IMR-90 (cell line): ENCODE measurements around the gene FOSL1. TPM values are rescaled to one million over a fixed set of nuclear protein-coding genes. Genes with fewer than 3 reads are reported as not detected.

Experiments used
- ATAC-seq: fragments of 200-7000 bp; cut with Tn5 transposase; 2 replicates; pipeline ENCODE4 v1.9.1; 2020; ENCODE audit warnings: low read depth, mild to moderate bottlenecking, moderate library complexity
- BruUV-seq: library from RNA; stranded (reverse); fragments of 400-500 nt; replicated peaks from 2 replicates; lab custom pipeline; 2021; lab: Mats Ljungman, UMichigan
- CTCF ChIA-PET: fragments of 300-600 bp; formaldehyde crosslinking; extraction: SDS; loops from one replicate; lab custom pipeline; 2021; ENCODE audit warnings: antibody characterized with exemption; lab: Yijun Ruan, JAX
- POLR2A ChIA-PET: fragments of 300-600 bp; sonication (Branson Sonifier 250); formaldehyde crosslinking; loops from one replicate; lab custom pipeline; 2022; ENCODE audit warnings: antibody characterized with exemption; ENCODE audit not compliant: unreplicated experiment; lab: Charles Lee
- DNase-seq: peaks from one replicate; pipeline ENCODE4 v3.0.0; 2013
- H2AFZ ChIP-seq: replicated peaks from 2 replicates; pipeline ENCODE3; 2013; ENCODE audit warnings: low read length, mild to moderate bottlenecking; ENCODE audit not compliant: poor library complexity
- H2AK5ac ChIP-seq: 2 replicates; pipeline ENCODE4 v1.6.1; 2013; ENCODE audit warnings: low read depth, low read length, inconsistent platforms
- H2AK9ac ChIP-seq: replicated peaks from 2 replicates; pipeline ENCODE3; 2013; ENCODE audit warnings: mild to moderate bottlenecking, low read depth, low read length, moderate library complexity; ENCODE audit not compliant: poor library complexity
- H2BK120ac ChIP-seq: 2 replicates; pipeline ENCODE4 v1.6.1; 2013; ENCODE audit warnings: low read depth, low read length, inconsistent platforms
- H2BK15ac ChIP-seq: 3 replicates; pipeline ENCODE4 v1.6.1; 2013; ENCODE audit warnings: low read depth, low read length, inconsistent platforms
- H2BK20ac ChIP-seq: 2 replicates; pipeline ENCODE4 v1.6.1; 2013; ENCODE audit warnings: low read depth, mild to moderate bottlenecking, inconsistent platforms, low read length, moderate library complexity
- H2BK5ac ChIP-seq: 2 replicates; pipeline ENCODE4 v1.6.1; 2013; ENCODE audit warnings: mild to moderate bottlenecking, low read depth, low read length, inconsistent platforms; ENCODE audit not compliant: poor library complexity, severe bottlenecking
- H3K14ac ChIP-seq: replicated peaks from 2 replicates; pipeline ENCODE4 v1.6.1; 2013; ENCODE audit warnings: low read depth, low read length, inconsistent platforms
- H3K18ac ChIP-seq: 2 replicates; pipeline ENCODE4 v1.6.1; 2013; ENCODE audit warnings: low read depth, low read length, control low read depth
- H3K23ac ChIP-seq: 2 replicates; pipeline ENCODE4 v1.6.1; 2013; ENCODE audit warnings: low read depth, low read length, inconsistent platforms
- H3K27ac ChIP-seq: 2 replicates; pipeline ENCODE4 v1.5.1; 2013; ENCODE audit warnings: mild to moderate bottlenecking, control low read depth, low read length; ENCODE audit not compliant: insufficient read depth
- H3K27me3 ChIP-seq: 2 replicates; pipeline ENCODE4 v1.6.1; 2013; ENCODE audit warnings: low read length; ENCODE audit not compliant: control insufficient read depth, insufficient read depth
- H3K36me3 ChIP-seq: 2 replicates; pipeline ENCODE4 v1.6.1; 2013; ENCODE audit warnings: low read length, mixed read lengths; ENCODE audit not compliant: control insufficient read depth, insufficient read depth
- H3K4ac ChIP-seq: 2 replicates; pipeline ENCODE4 v1.6.1; 2013; ENCODE audit warnings: low read depth, low read length, inconsistent platforms
- H3K4me1 ChIP-seq: 2 replicates; pipeline ENCODE4 v1.6.1; 2013; ENCODE audit warnings: low read length, mixed read lengths; ENCODE audit not compliant: control insufficient read depth, insufficient read depth
- H3K4me2 ChIP-seq: 2 replicates; pipeline ENCODE4 v1.6.1; 2013; ENCODE audit warnings: low read depth, mild to moderate bottlenecking, control low read depth, low read length, moderate library complexity
- H3K4me3 ChIP-seq: 2 replicates; pipeline ENCODE4 v1.5.1; 2013; ENCODE audit warnings: low read depth, mild to moderate bottlenecking, control low read depth, low read length, moderate library complexity; ENCODE audit not compliant: insufficient read depth
- H3K56ac ChIP-seq: 2 replicates; pipeline ENCODE4 v1.6.1; 2013; ENCODE audit warnings: low read length, inconsistent platforms; ENCODE audit not compliant: insufficient read depth; ENCODE audit errors: extremely low read depth
- H3K79me1 ChIP-seq, 2 experiments: 2 replicates each; pipeline ENCODE4 v1.6.1; 2013; ENCODE audit warnings: low read length in 2 of 2, inconsistent platforms in 1 of 2, low read depth in 1 of 2
- H3K9ac ChIP-seq: 2 replicates; pipeline ENCODE4 v1.6.1; 2013; ENCODE audit warnings: low read depth, low read length, control low read depth
- H3K9me1 ChIP-seq: 2 replicates; pipeline ENCODE4 v1.6.1; 2013; ENCODE audit warnings: low read length, inconsistent platforms; ENCODE audit not compliant: insufficient read depth
- H3K9me3 ChIP-seq: 2 replicates; pipeline ENCODE4 v1.6.1; 2013; ENCODE audit warnings: low read length; ENCODE audit not compliant: control insufficient read depth, insufficient read depth
- H4K20me1 ChIP-seq: 2 replicates; pipeline ENCODE4 v1.6.1; 2013; ENCODE audit warnings: low read length, inconsistent platforms; ENCODE audit not compliant: insufficient read depth
- H4K5ac ChIP-seq: 2 replicates; pipeline ENCODE4 v1.6.1; 2013; ENCODE audit warnings: mild to moderate bottlenecking, low read depth, low read length, control low read depth
- H4K8ac ChIP-seq, 2 experiments: 2 replicates each; pipeline ENCODE4 v1.6.1; 2013; ENCODE audit warnings: low read depth in 2 of 2, low read length in 2 of 2, control low read depth in 1 of 2, inconsistent platforms in 1 of 2
- H4K91ac ChIP-seq: 2 replicates; pipeline ENCODE4 v1.6.1; 2013; ENCODE audit warnings: low read depth, low read length, inconsistent platforms; ENCODE audit not compliant: insufficient read depth
- FOS ChIP-seq: fragments of 150-350 bp; IDR thresholded peaks from 2 replicates; pipeline ENCODE4 v1.6.1; 2016; ENCODE audit warnings: low read depth, low read length
- WGBS, 2 experiments: methylation state at CpG; one replicate each; pipeline versions ENCODE4 v1.1.5 to v1.1.7; 2013; ENCODE audit warnings: missing lambda C conversion rate in 2 of 2; ENCODE audit not compliant: insufficient read length in 1 of 2; ENCODE audit errors: extremely low coverage in 2 of 2; 5-methylcytosine and 5-hydroxymethylcytosine counted together
- dilution Hi-C: fragments of 300-500 bp; cut with HindIII; formaldehyde crosslinking; loops from one replicate; pipeline ENCODE4 v1.14.3; 2018; ENCODE audit warnings: low sequenced_read_pairs; ENCODE audit not compliant: unreplicated experiment
- in situ Hi-C: fragments of 300-500 bp; cut with MboI; formaldehyde crosslinking; loops from 3 replicates; pipeline ENCODE4 v1.14.3; 2019; ENCODE audit warnings: low sequenced_read_pairs, inconsistent platforms, mixed read lengths
- intact Hi-C: fragments of 100-400 bp; cut with micrococcal nuclease; formaldehyde crosslinking; loops from 2 replicates; pipeline ENCODE4 v1.10.0; 2022
- polyA plus RNA-seq, 3 experiments: library from polyadenylated mRNA; depleted of rRNA; stranded (reverse); fragments of >200 nt; gene quantifications; 2 replicates each; pipeline ENCODE4 v1.2.3, GENCODE V29; 2012; ENCODE audit warnings: low replicate concordance in 1 of 3
- total RNA-seq: library from RNA; depleted of rRNA; stranded (reverse); fragments of >200 nt; gene quantifications from 2 replicates; pipeline ENCODE4 v1.2.3, GENCODE V29; 2012

Gene FOSL1
- total and polyA plus RNA-seq, 2 of the 4 experiments (the other 2 are of a cell fraction): 17.2 to 107 TPM

- DNase-seq (no peak), ATAC-seq (no peak)
- dilution Hi-C loops: no loop called here
- H3K79me1 ChIP-seq: no peaks in the 10 kb centered on the region
- no peak overlapping the region for H2BK5ac ChIP-seq
- no peak overlapping the region for H3K4me2 ChIP-seq
- H3K4me3 ChIP-seq: no peak overlapping the region
- no peaks in the 10 kb centered on the region for H3K36me3 ChIP-seq
- no CpG with 5 or more reads among the region's 3 CpGs for WGBS, 2 experiments
- H2AK9ac ChIP-seq: no peak overlapping the region
- no peak overlapping the region for H2AFZ ChIP-seq
- no peak overlapping the region for H3K9ac ChIP-seq
- no peak overlapping the region for H2BK20ac ChIP-seq
- H2BK15ac ChIP-seq: no peak overlapping the region
- H2AK5ac ChIP-seq: no peak overlapping the region
- no peak overlapping the region for H3K4ac ChIP-seq
- no peak for TF ChIP-seq FOS
- H2BK120ac ChIP-seq: no peak overlapping the region
- H3K27ac ChIP-seq: no peak overlapping the region
- ChIA-PET POLR2A (no interaction called here), CTCF (no interaction called here)
- H3K9me3 ChIP-seq: no peaks in the 10 kb centered on the region
- no peak overlapping the region for H4K5ac ChIP-seq
- in situ Hi-C loops: no loop called here
- H3K56ac ChIP-seq: no peak overlapping the region
- BruUV-seq: no TSS peak
- H3K9me1 ChIP-seq: no peaks in the 10 kb centered on the region
- no peak overlapping the region for H3K18ac ChIP-seq
- no peak overlapping the region for H4K91ac ChIP-seq
- no peak overlapping the region for H4K8ac ChIP-seq
- no peak overlapping the region for H3K23ac ChIP-seq
- no peaks in the 10 kb centered on the region for H4K20me1 ChIP-seq
- H3K4me1 ChIP-seq: no peaks in the 10 kb centered on the region
- H3K14ac ChIP-seq: no peak overlapping the region
- no peaks in the 10 kb centered on the region for H3K27me3 ChIP-seq
- intact Hi-C loops: no loop called here
Observed at GRCh38 chr11:65843811-65844210, 56.4 kb downstream of the FOSL1 start.
